H1 (cell line): Measurements from ENCODE around the gene ANK3. TPM values are rescaled to one million over a fixed set of nuclear protein-coding genes. Genes with fewer than 3 reads are reported as not detected.

Source experiments
- CTCF ChIA-PET: fragments of 300-600 bp; sonication (Branson Sonifier 250); formaldehyde crosslinking; loops from one replicate; lab custom pipeline; 2021; ENCODE audit not compliant: partially characterized antibody; lab: Charles Lee
- POLR2A ChIA-PET: fragments of 300-600 bp; sonication (Branson Sonifier 250); formaldehyde crosslinking; loops from one replicate; lab custom pipeline; 2021; ENCODE audit warnings: inconsistent platforms; ENCODE audit not compliant: partially characterized antibody; lab: Charles Lee
- DNase-seq, 2 experiments: peaks; one replicate each; pipeline versions ENCODE4 v3.0.0 to v3.0.0-alpha.2; 2010 to 2022; ENCODE audit warnings: low spot score in 2 of 2, low read depth in 1 of 2, mixed read lengths in 1 of 2
- FAIRE-seq: peaks from 2 replicates; lab custom pipeline; 2011; peaks lifted over from hg19 to GRCh38; lab: Jason Lieb, UNC
- H2AFZ ChIP-seq: 2 replicates; pipeline ENCODE4 v1.8.1; 2012; ENCODE audit warnings: low read length, inconsistent platforms
- H2AK5ac ChIP-seq: 2 replicates; pipeline ENCODE4 v1.6.1; 2013; ENCODE audit warnings: low read depth, low read length
- H2BK120ac ChIP-seq: replicated peaks from 2 replicates; pipeline ENCODE3; 2013; ENCODE audit warnings: low read depth, low read length, inconsistent platforms
- H2BK12ac ChIP-seq: 2 replicates; pipeline ENCODE4 v1.6.1; 2013; ENCODE audit warnings: low read depth, low read length
- H2BK15ac ChIP-seq: 2 replicates; pipeline ENCODE4 v1.6.1; 2013; ENCODE audit warnings: low read length
- H2BK20ac ChIP-seq: 2 replicates; pipeline ENCODE4 v1.6.1; 2013; ENCODE audit warnings: low read length
- H2BK5ac ChIP-seq: 2 replicates; pipeline ENCODE4 v1.6.1; 2013; ENCODE audit warnings: low read depth, low read length
- H3K14ac ChIP-seq: 2 replicates; pipeline ENCODE4 v1.6.1; 2013; ENCODE audit warnings: inconsistent platforms; ENCODE audit not compliant: insufficient read length
- H3K18ac ChIP-seq: 2 replicates; pipeline ENCODE4 v1.6.1; 2013; ENCODE audit warnings: low read length; ENCODE audit errors: extremely low read depth
- H3K23ac ChIP-seq: 2 replicates; pipeline ENCODE4 v1.6.1; 2013; ENCODE audit warnings: inconsistent platforms; ENCODE audit not compliant: insufficient read length
- H3K23me2 ChIP-seq: 2 replicates; pipeline ENCODE4 v1.6.1; 2013; ENCODE audit warnings: low read depth, low read length
- H3K27ac ChIP-seq: 2 replicates; pipeline ENCODE4 v1.6.1; 2011; ENCODE audit warnings: low read depth, low read length, inconsistent platforms
- H3K27me3 ChIP-seq, 4 experiments: replicated peaks in 1 of 4; 1 replicate in 1 of 4; 2 replicates in 3 of 4; pipeline versions ENCODE4 v1.6.1 to v1.8.1; 2011 to 2013; ENCODE audit warnings: low read length in 3 of 4, mild to moderate bottlenecking in 3 of 4, inconsistent platforms in 2 of 4, mixed read lengths in 2 of 4, moderate library complexity in 1 of 4; ENCODE audit not compliant: control insufficient read depth in 3 of 4, insufficient read depth in 3 of 4; ENCODE audit errors: extremely low read depth in 1 of 4
- H3K36me3 ChIP-seq, 4 experiments: 2 replicates each; pipeline versions ENCODE4 v1.6.1 to v1.8.1; 2011 to 2013; ENCODE audit warnings: mild to moderate bottlenecking in 4 of 4, low read length in 3 of 4, moderate library complexity in 2 of 4, control low read depth in 1 of 4, inconsistent platforms in 1 of 4; ENCODE audit not compliant: insufficient read depth in 4 of 4, control insufficient read depth in 2 of 4
- H3K4ac ChIP-seq: replicated peaks from 2 replicates; pipeline ENCODE3; 2013; ENCODE audit warnings: low read length, low read depth, mixed read lengths, inconsistent platforms; ENCODE audit not compliant: insufficient read length
- H3K4me1 ChIP-seq, 4 experiments: replicated peaks in 1 of 4; 1 replicate in 1 of 4; 2 replicates in 3 of 4; pipeline versions ENCODE4 v1.6.1 to v1.8.1; 2011 to 2013; ENCODE audit warnings: low read length in 3 of 4, inconsistent platforms in 2 of 4, mixed read lengths in 1 of 4; ENCODE audit not compliant: insufficient read depth in 4 of 4, control insufficient read depth in 3 of 4
- H3K4me2 ChIP-seq, 2 experiments: 2 replicates each; pipeline versions ENCODE4 v1.6.1 to v1.8.1; 2011 to 2013; ENCODE audit warnings: low read depth in 2 of 2, low read length in 2 of 2, control low read depth in 1 of 2, inconsistent platforms in 1 of 2, mild to moderate bottlenecking in 1 of 2; ENCODE audit not compliant: insufficient read depth in 1 of 2
- H3K4me3 ChIP-seq, 4 experiments: fragments of 200-600, 300-600 bp in 1 of 4; sonication (generic), shearing (Covaris generic), sonication (Bioruptor Twin) in 1 of 4; 2 replicates each; pipeline versions ENCODE4 v1.5.1 to v1.8.1; 2011 to 2016; ENCODE audit warnings: low read length in 4 of 4, low read depth in 3 of 4, control low read depth in 2 of 4, inconsistent platforms in 2 of 4, mild to moderate bottlenecking in 2 of 4, mixed read lengths in 1 of 4, moderate library complexity in 1 of 4; ENCODE audit not compliant: insufficient read depth in 2 of 4; ENCODE audit errors: extremely low read depth in 1 of 4
- H3K56ac ChIP-seq: replicated peaks from 2 replicates; pipeline ENCODE3; 2013; ENCODE audit warnings: low read depth, mild to moderate bottlenecking, mixed read lengths, low read length, inconsistent platforms; ENCODE audit not compliant: insufficient read length
- H3K79me1 ChIP-seq: 2 replicates; pipeline ENCODE4 v1.6.1; 2013; ENCODE audit warnings: low read depth, low read length, control low read depth
- H3K79me2 ChIP-seq, 2 experiments: 2 replicates each; pipeline versions ENCODE4 v1.6.1 to v1.8.1; 2012 to 2013; ENCODE audit warnings: low read length in 2 of 2, mild to moderate bottlenecking in 2 of 2, inconsistent platforms in 1 of 2; ENCODE audit not compliant: insufficient read depth in 2 of 2, control insufficient read depth in 1 of 2
- H3K9ac ChIP-seq, 4 experiments: replicated peaks in 1 of 4; 1 replicate in 1 of 4; 2 replicates in 3 of 4; pipeline versions ENCODE4 v1.6.1 to v1.8.1; 2011 to 2013; ENCODE audit warnings: low read depth in 3 of 4, low read length in 3 of 4, control low read depth in 2 of 4, mild to moderate bottlenecking in 2 of 4, moderate library complexity in 2 of 4, inconsistent platforms in 1 of 4; ENCODE audit errors: extremely low read depth in 1 of 4
- H3K9me3 ChIP-seq, 2 experiments: 2 replicates each; pipeline versions ENCODE4 v1.6.1 to v1.8.1; 2012 to 2013; ENCODE audit warnings: mild to moderate bottlenecking in 2 of 2, moderate library complexity in 2 of 2, control low read depth in 1 of 2, inconsistent platforms in 1 of 2, low read depth in 1 of 2, low read length in 1 of 2, mixed read lengths in 1 of 2; ENCODE audit not compliant: insufficient read depth in 2 of 2
- H4K20me1 ChIP-seq, 2 experiments: replicated peaks in 1 of 2; 2 replicates each; pipeline versions ENCODE3 to v1.8.1; 2011 to 2013; ENCODE audit warnings: inconsistent platforms in 2 of 2, low read length in 2 of 2, mild to moderate bottlenecking in 1 of 2; ENCODE audit not compliant: insufficient read depth in 2 of 2, control insufficient read depth in 1 of 2
- H4K5ac ChIP-seq: 2 replicates; pipeline ENCODE4 v1.6.1; 2013; ENCODE audit warnings: low read length, low read depth, mixed read lengths, inconsistent platforms; ENCODE audit not compliant: insufficient read length
- H4K8ac ChIP-seq: 2 replicates; pipeline ENCODE4 v1.8.0; 2013; ENCODE audit warnings: mild to moderate bottlenecking, moderate library complexity, low read length, inconsistent platforms; ENCODE audit not compliant: insufficient read depth; ENCODE audit errors: extremely low read depth
- H4K91ac ChIP-seq: replicated peaks from 2 replicates; pipeline ENCODE3; 2013; ENCODE audit warnings: low read length, mixed read lengths, inconsistent platforms; ENCODE audit not compliant: insufficient read length
- CBX8 ChIP-seq: fragments of 300-800, 300-1000 bp; sonication (generic); IDR thresholded peaks from 2 replicates; pipeline ENCODE4 v1.7.1; 2016; ENCODE audit warnings: low read depth, low read length, borderline replicate concordance
- EZH2 ChIP-seq: fragments of 200-600 bp; sonication (generic); IDR thresholded peaks from 2 replicates; pipeline ENCODE4 v1.7.1; 2012; ENCODE audit warnings: low read depth, mild to moderate bottlenecking, moderate library complexity, low read length, inconsistent platforms; ENCODE audit not compliant: severe bottlenecking
- SIN3A ChIP-seq, 2 experiments: IDR thresholded peaks in 1 of 2; conservative IDR thresholded peaks in 1 of 2; 2 replicates each; pipeline ENCODE4 v1.6.1; 2011 to 2012; ENCODE audit warnings: low read length in 2 of 2, improper control_type of control experiment in 1 of 2, low read depth in 1 of 2, mild to moderate bottlenecking in 1 of 2
- SRF ChIP-seq: IDR thresholded peaks from 2 replicates; pipeline ENCODE4 v1.6.1; 2011; ENCODE audit warnings: mild to moderate bottlenecking, low read depth, low read length, moderate library complexity
- WGBS, 2 experiments: shearing (Covaris generic) in 1 of 2; methylation state at CpG; one replicate each; pipeline versions ENCODE4 v1.1.6 to v1.1.7; 2013 to 2015; ENCODE audit warnings: low lambda C conversion rate in 2 of 2, mixed read lengths in 2 of 2, inconsistent platforms in 1 of 2, low coverage in 1 of 2, missing lambda C conversion rate in 1 of 2; ENCODE audit not compliant: insufficient replicate concordance in 2 of 2, insufficient coverage in 1 of 2, insufficient read length in 1 of 2; ENCODE audit errors: extremely low coverage in 1 of 2, missing lambda C conversion rate in 1 of 2; 5-methylcytosine and 5-hydroxymethylcytosine counted together
- long read RNA-seq, 2 experiments: library from RNA in 1 of 2; library from capped mRNA in 1 of 2; stranded (forward); transcript quantifications; one replicate each; pipeline ENCODE4 v2.0.0, GENCODE V29; 2021; ENCODE audit warnings: inconsistent platforms in 1 of 2
- polyA minus RNA-seq, 3 experiments: library from RNA; depleted of rRNA, polyadenylated mRNA; stranded (reverse); fragments of >200 nt; gene quantifications; 1 replicate in 2 of 3; 2 replicates in 1 of 3; pipeline ENCODE4 v1.2.3, GENCODE V29; 2011
- polyA plus RNA-seq, 7 experiments: library from polyadenylated mRNA; depleted of rRNA in 3 of 7; stranded (reverse) in 5 of 7; unstranded in 2 of 7; fragments of >200 nt in 5 of 7; fragments of 200-250 nt in 2 of 7; gene quantifications; 1 replicate in 5 of 7; 2 replicates in 1 of 7; 4 replicates in 1 of 7; pipeline versions ENCODE4 v1.2.1 to v1.2.3, GENCODE V29; 2011 to 2013; ENCODE audit warnings: missing spikeins in 2 of 7, mixed read lengths in 2 of 7
- total RNA-seq: library from RNA; stranded (reverse); fragmentation: NEBNext Ultra II Directional; extraction: Animal tissue kit (Norgen Biotek cat#: 25700); gene quantifications from 2 replicates; pipeline ENCODE4 v1.2.1, GENCODE V29; 2021
- TF ChIP-seq, protein P1 (sequence below): IDR thresholded peaks from 2 replicates; pipeline ENCODE4 v1.6.1; 2012; ENCODE audit warnings: low read length, inconsistent platforms

Gene ANK3
- total RNA-seq (48.9 and 67.9 TPM in 2 replicates), polyA plus RNA-seq (2011; rRNA removed) (12.8 and 18.1 TPM in 2 replicates), polyA minus RNA-seq (2011; rRNA and poly(A)+ RNA removed) (99.2 and 105 TPM in 2 replicates)
- polyA plus RNA-seq (2011; cell fraction: cytosol; rRNA removed): 22.8 TPM
- 28.7 TPM for polyA plus RNA-seq (2011; cell fraction: nucleus; rRNA removed)
- 24.5 to 37.1 TPM (median 30.6 TPM) in 4 replicates for polyA plus RNA-seq (2012, experiment 1 of 2)
- polyA plus RNA-seq (2012, experiment 2 of 2): 1.6 TPM
- polyA plus RNA-seq (2013, experiment 1 of 2): 73.3 TPM
- polyA plus RNA-seq (2013, experiment 2 of 2): 71.7 TPM
- polyA minus RNA-seq (2011; cell fraction: cytosol; rRNA and poly(A)+ RNA removed): 48.6 TPM
- 208 TPM for polyA minus RNA-seq (2011; cell fraction: nucleus; rRNA and poly(A)+ RNA removed)
- long read RNA-seq, experiment 1, partial matches to known transcripts: 10 of 27 reads
- long read RNA-seq, experiment 1, other reads (novel, unspliced or antisense): 15 of 27 reads
- long read RNA-seq, experiment 2, partial matches to known transcripts: 0 of 4 reads
- long read RNA-seq, experiment 2, other reads (novel, unspliced or antisense): 3 of 4 reads

DNA sequence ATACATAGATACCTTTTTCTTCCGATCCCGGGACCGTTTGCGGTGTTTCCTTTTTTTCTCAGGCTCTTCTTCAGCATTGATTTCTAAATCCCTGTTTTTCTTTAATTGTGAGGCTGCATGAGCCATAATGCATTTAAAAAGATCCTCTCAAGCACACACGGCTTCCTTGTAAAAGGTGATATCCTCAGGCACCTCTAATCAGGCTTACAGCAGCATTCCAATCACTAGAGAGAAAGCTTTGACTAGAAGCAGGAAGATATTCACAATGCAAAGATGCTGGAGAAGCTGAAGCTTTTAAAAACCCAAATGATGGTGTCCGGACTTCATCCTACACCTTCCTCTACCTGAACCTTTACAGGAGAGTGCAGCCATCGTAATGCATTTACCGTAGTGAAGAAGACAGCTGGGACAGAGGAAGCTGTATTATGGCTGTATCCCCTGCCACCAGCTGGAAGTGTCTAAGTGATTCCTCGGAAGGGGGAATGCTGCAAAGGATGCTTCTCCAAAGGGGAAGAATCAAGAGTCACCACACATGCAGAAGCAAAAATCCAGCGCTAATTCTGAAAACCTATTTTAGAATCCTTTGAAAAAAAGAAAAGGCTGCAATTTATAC, at the start of gene ANK3:
Gene ANK3 (minus strand): TSS at position 463 of the 613 bp plus-strand sequence. CDS start 337 bp downstream, at position 126.
- Histone ChIP-seq H4K91ac (no peak within 1 kb of the TSS), H3K23ac (no peak within 1 kb of the TSS), H4K5ac (no peak within 1 kb of the TSS), H3K4ac (no peak within 1 kb of the TSS), H2BK15ac (no peak within 1 kb of the TSS), H2AK5ac (0 out of 2 replicates have a peak within 1 kb of the TSS, but pooled peaks have one; percentile 68), H2BK12ac (no peak within 1 kb of the TSS), H3K56ac (no peak within 1 kb of the TSS), H3K27me3 (no peaks in the 10 kb centered on the region), H2BK20ac (no peak within 1 kb of the TSS), H3K79me1 (no peaks in the 10 kb centered on the region), H3K9me3 (no peaks in the 10 kb centered on the region), H3K4me2 (no peak within 1 kb of the TSS; a peak in 1 of 4 replicates), H3K4me3 (no peak within 1 kb of the TSS), H4K20me1 (peaks cover 0 to 3% of the 10 kb centered on the region in 2 experiments), H2BK5ac (no peak within 1 kb of the TSS), H2AFZ (no peak within 1 kb of the TSS), H3K4me1 (peaks cover 0 to 12% (median 9%) of the 10 kb centered on the region in 4 experiments; a peak in 6 of 7 replicates), H3K9ac (no peak within 1 kb of the TSS), H3K23me2 (no peaks in the 10 kb centered on the region), H3K14ac (no peak within 1 kb of the TSS), H4K8ac (no peak within 1 kb of the TSS), H3K18ac (no peak within 1 kb of the TSS), H3K79me2 (no peaks in the 10 kb centered on the region), H2BK120ac (no peak within 1 kb of the TSS), H3K36me3 (no peaks in the 10 kb centered on the region), H3K27ac (no peak within 1 kb of the TSS)
- FAIRE-seq (no peak), DNase-seq (no peak)
- ChIA-PET POLR2A (no interaction called here), CTCF (interaction anchor here (1.0 to 1.2 kb wide), 2 partner anchors 26 to 155 kb away, joined by 4 read pairs; no protein-coding TSS in a partner anchor)
- WGBS, 2 experiments: 83% methylated on average over 10 of the region's 10 CpGs; no CpG with 5 or more reads in 1 of the 2 experiments
- TF ChIP-seq SRF: no peak
- TF ChIP-seq CBX8: no peak
- no peak for TF ChIP-seq EZH2
- TF ChIP-seq SIN3A (conservative IDR thresholded peaks at IDR 0.05 in 1 of 2, IDR thresholded peaks at IDR 0.05 in 1 of 2; ENCODE audit: low read depth in 1 of 2, low read length in 2 of 2): no peak
- TF ChIP-seq, protein P1, sequence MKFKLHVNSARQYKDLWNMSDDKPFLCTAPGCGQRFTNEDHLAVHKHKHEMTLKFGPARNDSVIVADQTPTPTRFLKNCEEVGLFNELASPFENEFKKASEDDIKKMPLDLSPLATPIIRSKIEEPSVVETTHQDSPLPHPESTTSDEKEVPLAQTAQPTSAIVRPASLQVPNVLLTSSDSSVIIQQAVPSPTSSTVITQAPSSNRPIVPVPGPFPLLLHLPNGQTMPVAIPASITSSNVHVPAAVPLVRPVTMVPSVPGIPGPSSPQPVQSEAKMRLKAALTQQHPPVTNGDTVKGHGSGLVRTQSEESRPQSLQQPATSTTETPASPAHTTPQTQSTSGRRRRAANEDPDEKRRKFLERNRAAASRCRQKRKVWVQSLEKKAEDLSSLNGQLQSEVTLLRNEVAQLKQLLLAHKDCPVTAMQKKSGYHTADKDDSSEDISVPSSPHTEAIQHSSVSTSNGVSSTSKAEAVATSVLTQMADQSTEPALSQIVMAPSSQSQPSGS: no peak
